ENCODE data around the gene OR52E2.

The OR52E2 gene

GRCh38 chr11:5013012-5013411 is 46.4 kb downstream of the OR52E2 start:
- DNase-seq (ENCODE audit: low read depth, low spot score): no peak

- no peak for DNase-seq (ENCODE audit: low read depth, low spot score)
Measured at GRCh38 chr11:5011254-5011653, 48.2 kb downstream of the OR52E2 start.

All from brain pericyte (primary cell).